Skeletal muscle satellite cell (primary cell): ENCODE data around the gene STX1B.

Source experiments
- H3K27me3 ChIP-seq: 2 replicates; pipeline ENCODE4 v1.7.0; 2013; ENCODE audit warnings: low read length; ENCODE audit not compliant: control insufficient read depth, insufficient read depth
- H3K36me3 ChIP-seq: 2 replicates; pipeline ENCODE4 v1.7.0; 2013; ENCODE audit warnings: mild to moderate bottlenecking, control low read depth, low read length; ENCODE audit not compliant: insufficient read depth
- H3K4me1 ChIP-seq: 2 replicates; pipeline ENCODE4 v1.7.0; 2013; ENCODE audit warnings: low read length; ENCODE audit not compliant: control insufficient read depth, insufficient read depth
- H3K4me2 ChIP-seq: 2 replicates; pipeline ENCODE4 v1.7.0; 2013; ENCODE audit warnings: mild to moderate bottlenecking, low read length
- H3K4me3 ChIP-seq: 2 replicates; pipeline ENCODE4 v1.7.0; 2013; ENCODE audit warnings: low read length
- H3K9ac ChIP-seq: 2 replicates; pipeline ENCODE4 v1.7.0; 2013; ENCODE audit warnings: mild to moderate bottlenecking, low read depth, low read length, moderate library complexity
- H3K9me3 ChIP-seq: replicated peaks from 2 replicates; pipeline ENCODE4 v1.7.0; 2013; ENCODE audit warnings: mild to moderate bottlenecking, control low read depth, low read length

The STX1B gene

GRCh38 chr16:30982548-30983288, 27.7 kb downstream of the STX1B start:
- peaks cover 13% of the 10 kb centered on the region for H3K36me3 ChIP-seq
- no peak overlapping the region for H3K4me3 ChIP-seq
- no peaks in the 10 kb centered on the region for H3K9me3 ChIP-seq
- H3K4me1 ChIP-seq, result peaks cover 12% of the 10 kb centered on the region
- H3K4me2 ChIP-seq, result no peak overlapping the region
- H3K9ac ChIP-seq, result no peak overlapping the region
- no peaks in the 10 kb centered on the region for H3K27me3 ChIP-seq

- Histone ChIP-seq H3K9me3 (no peaks in the 10 kb centered on the region), H3K4me3 (no peak overlapping the region), H3K36me3 (peaks cover 27% of the 10 kb centered on the region), H3K4me1 (peaks cover 10% of the 10 kb centered on the region), H3K27me3 (no peaks in the 10 kb centered on the region), H3K4me2 (no peak overlapping the region), H3K9ac (no peak overlapping the region)
These were observed 29.5 kb downstream of the STX1B start for GRCh38 chr16:30980959-30981358.

DNA sequence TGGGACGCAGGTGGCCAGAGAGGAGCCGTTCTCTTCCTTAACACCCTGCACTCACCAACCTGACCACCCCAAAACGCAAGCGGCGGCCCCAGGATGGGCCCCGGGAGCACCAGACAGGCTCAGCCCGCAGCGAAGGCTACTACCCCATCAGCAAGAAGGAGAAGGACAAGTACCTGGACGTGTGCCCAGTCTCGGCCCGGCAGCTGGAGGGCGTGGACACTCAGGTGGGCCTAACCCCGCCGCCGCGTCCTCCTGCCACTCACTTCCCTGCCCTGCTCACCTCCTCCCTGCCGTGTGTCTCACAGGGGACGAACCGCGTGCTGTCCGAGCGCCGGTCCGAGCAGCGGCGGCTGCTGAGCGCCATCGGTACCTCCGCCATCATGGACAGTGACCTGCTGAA, 30.0 kb downstream of the STX1B start:
- peaks cover 27% of the 10 kb centered on the region for H3K36me3 ChIP-seq
- peaks cover 4% of the 10 kb centered on the region for H3K4me1 ChIP-seq
- no peaks in the 10 kb centered on the region for H3K9me3 ChIP-seq
- no peak overlapping the region for H3K4me2 ChIP-seq
- no peak overlapping the region for H3K9ac ChIP-seq
- no peak overlapping the region for H3K4me3 ChIP-seq
- H3K27me3 ChIP-seq, result no peaks in the 10 kb centered on the region

- Histone ChIP-seq H3K36me3 (peaks cover 27% of the 10 kb centered on the region), H3K9me3 (no peaks in the 10 kb centered on the region), H3K4me2 (no peak overlapping the region), H3K27me3 (no peaks in the 10 kb centered on the region), H3K9ac (no peak overlapping the region), H3K4me3 (no peak overlapping the region), H3K4me1 (no peaks in the 10 kb centered on the region)
These were observed 30.4 kb downstream of the STX1B start for GRCh38 chr16:30980023-30980371.

- Histone ChIP-seq H3K9me3 (no peaks in the 10 kb centered on the region), H3K9ac (no peak overlapping the region), H3K4me3 (no peak overlapping the region), H3K4me1 (no peaks in the 10 kb centered on the region), H3K4me2 (no peak overlapping the region), H3K27me3 (no peaks in the 10 kb centered on the region), H3K36me3 (peaks cover 29% of the 10 kb centered on the region)
These were observed 31.0 kb downstream of the STX1B start for GRCh38 chr16:30979170-30980022.

GRCh38 chr16:30977502-30977901, 32.9 kb downstream of the STX1B start:
- H3K4me2 ChIP-seq, result no peak overlapping the region
- H3K36me3 ChIP-seq, result peaks cover 44% of the 10 kb centered on the region
- H3K4me3 ChIP-seq, result no peak overlapping the region
- no peak overlapping the region for H3K9ac ChIP-seq
- H3K27me3 ChIP-seq, result no peaks in the 10 kb centered on the region
- H3K9me3 ChIP-seq, result no peaks in the 10 kb centered on the region
- H3K4me1 ChIP-seq, result no peaks in the 10 kb centered on the region

GRCh38 chr16:30976486-30976885, 34.0 kb downstream of the STX1B start:
- H3K4me2 ChIP-seq, result no peak overlapping the region
- H3K27me3 ChIP-seq, result no peaks in the 10 kb centered on the region
- H3K4me1 ChIP-seq, result no peaks in the 10 kb centered on the region
- H3K4me3 ChIP-seq, result no peak overlapping the region
- H3K36me3 ChIP-seq, result peaks cover 51% of the 10 kb centered on the region
- no peaks in the 10 kb centered on the region for H3K9me3 ChIP-seq
- no peak overlapping the region for H3K9ac ChIP-seq

- Histone ChIP-seq H3K4me2 (no peak overlapping the region), H3K36me3 (peaks cover 61% of the 10 kb centered on the region), H3K4me3 (no peak overlapping the region), H3K9me3 (no peaks in the 10 kb centered on the region), H3K9ac (no peak overlapping the region), H3K4me1 (no peaks in the 10 kb centered on the region), H3K27me3 (no peaks in the 10 kb centered on the region)
These were observed 36.1 kb downstream of the STX1B start for GRCh38 chr16:30974348-30974747.

DNA sequence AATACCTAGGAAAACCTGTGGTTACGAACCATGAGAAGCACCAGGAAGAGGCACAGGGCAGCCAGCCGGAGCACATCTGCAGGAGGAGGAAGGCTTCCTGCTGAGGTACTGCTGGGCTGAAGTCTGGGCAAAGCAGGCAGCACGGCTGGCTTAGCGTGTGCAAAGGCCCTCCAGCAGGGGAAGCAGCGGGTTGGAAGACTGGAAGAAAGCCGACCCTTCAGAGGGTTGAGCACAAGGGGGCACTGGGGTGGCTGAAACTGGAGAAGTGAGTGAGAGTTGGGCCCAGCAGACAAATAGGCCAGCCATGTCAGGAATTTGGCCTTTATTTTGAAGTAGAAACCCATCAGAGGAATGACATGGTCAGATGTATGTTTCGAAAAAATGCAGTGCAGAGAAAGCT, 37.6 kb downstream of the STX1B start:
- no peak overlapping the region for H3K4me3 ChIP-seq
- peaks cover 67% of the 10 kb centered on the region for H3K36me3 ChIP-seq
- H3K9ac ChIP-seq, result no peak overlapping the region
- no peaks in the 10 kb centered on the region for H3K27me3 ChIP-seq
- no peaks in the 10 kb centered on the region for H3K4me1 ChIP-seq
- no peak overlapping the region for H3K4me2 ChIP-seq
- no peaks in the 10 kb centered on the region for H3K9me3 ChIP-seq

DNA sequence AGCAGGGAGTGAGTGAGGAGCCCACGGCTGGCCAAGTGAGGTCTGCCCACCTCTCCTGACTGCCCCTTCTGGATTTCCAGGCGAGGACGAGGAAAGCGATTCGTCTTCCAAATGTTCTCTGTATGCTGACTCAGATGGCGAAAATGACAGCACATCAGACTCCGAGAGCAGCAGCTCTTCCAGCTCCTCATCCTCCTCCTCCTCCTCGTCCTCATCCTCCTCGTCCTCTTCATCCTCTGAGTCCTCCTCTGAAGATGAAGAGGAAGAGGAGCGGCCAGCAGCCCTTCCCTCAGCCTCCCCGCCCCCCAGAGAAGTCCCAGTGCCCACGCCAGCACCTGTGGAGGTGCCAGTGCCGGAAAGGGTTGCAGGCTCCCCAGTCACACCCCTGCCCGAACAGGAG, 39.1 kb downstream of the STX1B start:
- Histone ChIP-seq H3K4me3 (no peak overlapping the region), H3K4me2 (no peak overlapping the region), H3K4me1 (no peaks in the 10 kb centered on the region), H3K9me3 (no peaks in the 10 kb centered on the region), H3K36me3 (peaks cover 65% of the 10 kb centered on the region), H3K27me3 (no peaks in the 10 kb centered on the region), H3K9ac (no peak overlapping the region)

- Histone ChIP-seq H3K27me3 (no peaks in the 10 kb centered on the region), H3K4me1 (no peaks in the 10 kb centered on the region), H3K4me3 (no peak overlapping the region), H3K9me3 (no peaks in the 10 kb centered on the region), H3K36me3 (peaks cover 74% of the 10 kb centered on the region), H3K9ac (no peak overlapping the region), H3K4me2 (no peak overlapping the region)
These were observed 41.1 kb downstream of the STX1B start for GRCh38 chr16:30969246-30969842.
